NCI-H2081 (cell line): ENCODE data around the gene HBA1.
A peak's percentile ranks its signal among the peaks of the same experiment; 100 is the strongest.
"Not testable (repeated sequence)": the region's sequence is repeated elsewhere in the genome, so short reads cannot be mapped to it uniquely, and the experiment has no call there.

ENCODE experiments used
- DNase-seq, 2 experiments: peaks; one replicate each; lab custom pipeline; 2025; lab: John Stamatoyannopoulos, UW

The HBA1 gene

GRCh38 chr16:159136-159849 is 17.2 kb upstream of the HBA1 start:
- no peak for DNase-seq

- not testable (repeated sequence) for DNase-seq
Measured at GRCh38 chr16:160242-160641, 16.2 kb upstream of the HBA1 start.

DNA sequence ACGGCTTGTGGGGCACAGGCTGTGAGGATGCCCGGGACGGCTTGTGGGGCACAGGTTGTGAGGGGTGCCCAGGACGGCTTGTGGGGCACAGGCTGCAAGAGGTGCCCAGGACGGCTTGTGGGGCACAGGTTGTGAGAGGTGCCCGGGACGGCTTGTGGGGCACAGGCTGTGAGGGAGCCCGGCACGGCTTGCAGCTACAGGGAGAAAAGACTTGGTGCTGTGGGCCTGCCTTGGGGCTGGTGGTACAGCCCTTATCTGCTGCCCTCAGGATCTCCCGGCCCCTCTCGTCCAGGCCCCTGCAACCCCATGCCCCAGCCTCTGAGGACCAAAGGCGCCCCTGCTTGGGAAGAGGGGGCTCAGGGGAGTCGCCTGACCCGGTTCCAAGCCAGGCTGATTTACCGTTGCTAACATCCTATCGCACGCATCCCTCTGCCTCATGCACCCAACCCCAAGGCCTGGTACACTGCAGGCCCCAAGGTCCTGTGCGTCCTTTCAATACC is 15.7 kb upstream of the HBA1 start:
- DNase-seq = no peak

- no peak for DNase-seq
Measured at GRCh38 chr16:162271-162991, 14.0 kb upstream of the HBA1 start.

DNA sequence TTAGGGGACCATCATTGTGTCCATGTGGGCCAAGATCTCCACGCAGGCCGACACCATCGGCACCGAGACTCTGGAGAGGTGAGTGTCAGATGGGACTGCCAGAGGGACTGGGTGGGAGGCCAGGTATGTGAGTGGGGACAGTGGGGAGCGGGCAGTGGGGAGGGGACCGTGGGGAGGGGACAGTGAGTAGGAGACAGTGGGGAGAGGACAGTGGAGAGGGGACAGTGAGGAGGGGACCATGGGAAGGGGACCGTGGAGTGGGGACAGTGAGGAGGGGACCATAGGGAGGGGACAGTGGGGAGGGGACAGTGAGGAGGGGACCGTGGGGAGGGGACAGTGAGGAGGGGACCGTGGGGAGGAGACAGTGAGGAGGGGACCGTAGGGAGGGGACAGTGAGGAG is 13.3 kb upstream of the HBA1 start:
- DNase-seq = not testable (repeated sequence)

GRCh38 chr16:163696-164095 is 12.8 kb upstream of the HBA1 start:
- DNase-seq = not testable (repeated sequence)

DNA sequence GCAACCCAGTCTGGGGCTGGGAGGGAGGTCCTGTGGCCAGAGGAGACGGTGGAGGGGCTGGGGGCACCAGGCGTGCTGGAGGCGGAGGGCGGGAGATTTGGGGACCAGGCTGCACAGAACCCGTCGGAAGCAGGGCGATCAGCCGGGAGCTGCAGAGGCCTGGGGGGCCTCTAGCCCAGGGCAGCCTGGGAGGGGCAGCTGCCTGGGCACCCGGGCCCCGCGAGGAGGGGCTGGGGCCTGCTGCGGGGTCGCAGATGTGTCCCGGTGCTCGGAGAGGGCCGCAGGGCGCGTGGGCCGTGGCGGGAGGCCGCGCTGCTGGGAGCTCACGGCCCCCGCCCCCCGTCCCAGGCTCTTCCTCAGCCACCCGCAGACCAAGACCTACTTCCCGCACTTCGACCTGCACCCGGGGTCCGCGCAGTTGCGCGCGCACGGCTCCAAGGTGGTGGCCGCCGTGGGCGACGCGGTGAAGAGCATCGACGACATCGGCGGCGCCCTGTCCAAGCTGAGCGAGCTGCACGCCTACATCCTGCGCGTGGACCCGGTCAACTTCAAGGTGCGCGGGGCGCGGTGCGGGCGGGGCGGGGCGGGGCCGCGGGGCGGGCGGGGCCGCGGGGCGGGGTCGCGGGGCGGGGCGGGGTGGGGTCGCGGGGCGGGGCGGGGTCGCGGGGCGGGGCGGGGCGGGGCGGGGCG is 12.2 kb upstream of the HBA1 start:
- DNase-seq = not testable (repeated sequence)

DNA sequence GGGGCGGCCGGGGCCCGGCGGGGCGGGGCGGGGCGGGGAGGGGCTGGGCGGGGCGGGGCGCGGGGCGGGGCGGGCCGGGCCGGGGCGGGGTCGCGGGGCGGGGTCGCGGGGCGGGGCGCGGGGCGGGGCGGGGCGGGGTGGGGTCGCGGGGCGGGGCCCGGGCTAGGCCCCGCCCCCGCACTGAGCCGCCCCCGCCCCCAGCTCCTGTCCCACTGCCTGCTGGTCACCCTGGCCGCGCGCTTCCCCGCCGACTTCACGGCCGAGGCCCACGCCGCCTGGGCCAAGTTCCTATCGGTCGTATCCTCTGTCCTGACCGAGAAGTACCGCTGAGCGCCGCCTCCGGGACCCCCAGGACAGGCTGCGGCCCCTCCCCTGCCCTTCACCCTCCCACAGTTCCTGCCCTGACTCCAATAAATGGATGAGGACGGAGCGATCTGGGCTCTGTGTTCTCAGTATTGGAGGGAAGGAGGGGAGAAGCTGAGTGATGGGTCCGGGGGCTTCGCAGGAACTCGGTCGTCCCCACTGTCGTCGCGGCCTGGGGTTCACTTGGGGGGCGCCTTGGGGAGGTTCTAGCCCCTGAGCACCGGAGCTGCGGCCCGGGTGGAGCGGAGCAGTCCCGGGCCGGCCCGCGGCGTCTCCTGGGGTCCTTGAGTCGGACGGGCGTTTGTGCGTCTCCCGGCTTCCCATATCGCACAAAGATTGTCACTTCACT is 11.5 kb upstream of the HBA1 start:
- no peak for DNase-seq

GRCh38 chr16:165539-166374 is 10.7 kb upstream of the HBA1 start, which contains the start of gene HBM:
TSS of gene HBM (plus strand) at chr16:165978. CDS start at chr16:165998, 20 bp downstream.
- DNase-seq = no peak

DNA sequence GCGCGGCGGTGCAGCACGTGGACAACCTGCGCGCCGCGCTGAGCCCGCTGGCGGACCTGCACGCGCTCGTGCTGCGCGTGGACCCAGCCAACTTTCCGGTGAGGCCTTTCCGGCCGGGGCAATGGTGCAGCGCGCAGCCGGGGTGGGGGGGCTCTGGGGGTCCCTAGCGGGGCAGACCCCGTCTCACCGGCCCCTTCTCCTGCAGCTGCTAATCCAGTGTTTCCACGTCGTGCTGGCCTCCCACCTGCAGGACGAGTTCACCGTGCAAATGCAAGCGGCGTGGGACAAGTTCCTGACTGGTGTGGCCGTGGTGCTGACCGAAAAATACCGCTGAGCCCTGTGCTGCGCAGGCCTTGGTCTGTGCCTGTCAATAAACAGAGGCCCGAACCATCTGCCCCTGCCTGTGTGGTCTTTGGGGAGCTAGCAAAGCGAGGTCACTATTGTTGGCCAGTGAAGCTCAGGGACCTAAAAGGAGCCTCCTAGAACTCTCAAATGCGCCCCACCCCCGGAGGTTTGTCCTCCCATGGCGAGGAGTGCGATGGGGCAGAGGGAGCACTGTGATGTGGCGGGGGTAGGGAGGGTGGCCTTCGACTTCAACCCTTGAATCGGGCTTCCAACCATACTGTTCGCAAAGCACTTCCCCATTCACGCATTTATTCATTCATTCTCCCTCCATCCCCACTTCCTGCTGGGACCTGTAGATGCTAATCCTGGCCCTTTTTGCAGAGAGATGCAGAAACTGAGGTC is 9.9 kb upstream of the HBA1 start:
- DNase-seq = no peak

DNA sequence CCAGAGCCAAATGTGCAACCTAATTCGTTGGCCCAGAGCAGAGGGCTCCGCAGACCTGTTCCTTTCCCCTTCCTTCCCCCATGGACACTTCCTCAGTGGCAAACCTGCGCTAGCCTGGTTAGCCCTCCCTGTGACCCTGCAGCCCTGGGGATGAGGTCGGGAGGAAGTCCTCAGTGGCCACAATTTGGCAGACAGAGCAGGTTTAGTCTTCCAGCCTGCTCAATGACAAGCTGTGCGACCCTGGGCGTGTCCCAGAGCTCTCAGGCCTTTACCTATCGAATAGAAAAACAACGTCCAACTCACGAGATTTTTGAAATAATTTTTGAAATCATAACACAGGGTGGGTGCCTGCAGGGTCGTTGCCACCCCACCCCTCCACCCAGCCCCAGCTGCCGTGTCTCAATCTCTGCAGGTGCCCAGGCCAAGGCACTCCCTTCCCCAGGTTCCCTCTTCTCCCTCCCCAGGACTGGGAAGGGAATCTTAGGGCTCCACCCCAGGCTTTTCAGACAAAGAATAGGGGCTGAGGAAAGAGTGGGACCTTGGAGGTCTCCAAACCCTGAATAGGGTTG is 9.3 kb upstream of the HBA1 start:
- no peak for DNase-seq

DNA sequence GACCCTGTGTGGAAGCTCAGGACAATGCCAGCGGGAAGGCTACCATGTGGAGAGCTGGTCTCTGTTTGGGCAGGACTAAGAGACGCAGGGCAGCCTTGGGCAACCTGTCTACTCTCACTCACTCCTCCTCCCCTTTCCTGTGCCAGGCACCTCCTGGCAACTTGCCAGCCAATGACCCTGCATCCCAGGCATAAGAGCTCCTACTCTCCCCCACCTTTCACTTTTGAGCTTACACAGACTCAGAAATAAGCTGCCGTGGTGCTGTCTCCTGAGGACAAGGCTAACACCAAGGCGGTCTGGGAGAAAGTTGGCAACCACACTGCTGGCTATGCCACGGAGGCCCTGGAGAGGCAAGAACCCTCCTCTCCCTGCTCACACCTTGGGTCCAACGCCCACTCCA is 8.1 kb upstream of the HBA1 start:
- peak in 1 of 2 experiments; percentile 10 for DNase-seq

DNA sequence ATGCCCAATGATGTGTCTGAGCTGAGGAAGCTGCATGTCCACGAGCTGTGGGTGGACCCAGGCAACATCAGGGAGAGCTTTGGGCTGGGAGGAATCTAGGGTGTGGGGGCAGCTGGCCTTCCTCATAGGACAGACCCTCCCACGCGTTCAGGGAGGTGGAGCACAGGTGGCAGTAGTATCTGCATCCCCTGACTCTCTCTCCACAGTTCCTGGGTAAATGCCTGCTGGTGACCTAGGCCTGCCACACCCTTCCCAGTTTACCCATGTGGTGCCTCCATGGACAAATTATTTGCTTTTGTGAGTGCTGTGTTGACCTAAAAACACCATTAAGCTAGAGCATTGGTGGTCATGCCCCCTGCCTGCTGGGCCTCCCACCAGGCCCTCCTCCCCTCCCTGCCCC is 7.5 kb upstream of the HBA1 start:
- no peak for DNase-seq

DNA sequence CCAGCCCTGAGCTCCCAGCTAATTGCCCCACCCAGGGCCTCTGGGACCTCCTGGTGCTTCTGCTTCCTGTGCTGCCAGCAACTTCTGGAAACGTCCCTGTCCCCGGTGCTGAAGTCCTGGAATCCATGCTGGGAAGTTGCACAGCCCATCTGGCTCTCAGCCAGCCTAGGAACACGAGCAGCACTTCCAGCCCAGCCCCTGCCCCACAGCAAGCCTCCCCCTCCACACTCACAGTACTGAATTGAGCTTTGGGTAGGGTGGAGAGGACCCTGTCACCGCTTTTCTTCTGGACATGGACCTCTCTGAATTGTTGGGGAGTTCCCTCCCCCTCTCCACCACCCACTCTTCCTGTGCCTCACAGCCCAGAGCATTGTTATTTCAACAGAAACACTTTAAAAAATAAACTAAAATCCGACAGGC is 6.4 kb upstream of the HBA1 start:
- DNase-seq = not testable (repeated sequence)

DNA sequence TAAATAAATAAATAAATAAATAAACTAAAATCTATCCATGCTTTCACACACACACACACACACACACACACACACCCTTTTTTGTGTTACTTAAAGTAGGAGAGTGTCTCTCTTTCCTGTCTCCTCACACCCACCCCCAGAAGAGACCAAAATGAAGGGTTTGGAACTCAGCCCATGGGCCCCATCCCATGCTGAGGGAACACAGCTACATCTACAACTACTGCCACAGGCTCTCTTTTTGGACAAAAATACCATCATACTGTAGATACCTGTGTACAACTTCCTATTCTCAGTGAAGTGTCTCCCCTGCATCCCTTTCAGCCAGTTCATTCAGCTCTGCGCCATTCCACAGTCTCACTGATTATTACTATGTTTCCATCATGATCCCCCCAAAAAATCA is 5.7 kb upstream of the HBA1 start:
- no peak for DNase-seq

DNA sequence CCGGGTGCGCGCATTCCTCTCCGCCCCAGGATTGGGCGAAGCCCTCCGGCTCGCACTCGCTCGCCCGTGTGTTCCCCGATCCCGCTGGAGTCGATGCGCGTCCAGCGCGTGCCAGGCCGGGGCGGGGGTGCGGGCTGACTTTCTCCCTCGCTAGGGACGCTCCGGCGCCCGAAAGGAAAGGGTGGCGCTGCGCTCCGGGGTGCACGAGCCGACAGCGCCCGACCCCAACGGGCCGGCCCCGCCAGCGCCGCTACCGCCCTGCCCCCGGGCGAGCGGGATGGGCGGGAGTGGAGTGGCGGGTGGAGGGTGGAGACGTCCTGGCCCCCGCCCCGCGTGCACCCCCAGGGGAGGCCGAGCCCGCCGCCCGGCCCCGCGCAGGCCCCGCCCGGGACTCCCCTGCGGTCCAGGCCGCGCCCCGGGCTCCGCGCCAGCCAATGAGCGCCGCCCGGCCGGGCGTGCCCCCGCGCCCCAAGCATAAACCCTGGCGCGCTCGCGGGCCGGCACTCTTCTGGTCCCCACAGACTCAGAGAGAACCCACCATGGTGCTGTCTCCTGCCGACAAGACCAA is 4.0 kb upstream of the HBA1 start, which contains the start of gene HBA2:
Gene HBA2 (plus strand): TSS at position 503 of the 568 bp plus-strand sequence. CDS start 37 bp downstream, at position 540.
- not testable (repeated sequence) for DNase-seq

GRCh38 chr16:173211-173854 is 3.1 kb upstream of the HBA1 start:
- not testable (repeated sequence) for DNase-seq

DNA sequence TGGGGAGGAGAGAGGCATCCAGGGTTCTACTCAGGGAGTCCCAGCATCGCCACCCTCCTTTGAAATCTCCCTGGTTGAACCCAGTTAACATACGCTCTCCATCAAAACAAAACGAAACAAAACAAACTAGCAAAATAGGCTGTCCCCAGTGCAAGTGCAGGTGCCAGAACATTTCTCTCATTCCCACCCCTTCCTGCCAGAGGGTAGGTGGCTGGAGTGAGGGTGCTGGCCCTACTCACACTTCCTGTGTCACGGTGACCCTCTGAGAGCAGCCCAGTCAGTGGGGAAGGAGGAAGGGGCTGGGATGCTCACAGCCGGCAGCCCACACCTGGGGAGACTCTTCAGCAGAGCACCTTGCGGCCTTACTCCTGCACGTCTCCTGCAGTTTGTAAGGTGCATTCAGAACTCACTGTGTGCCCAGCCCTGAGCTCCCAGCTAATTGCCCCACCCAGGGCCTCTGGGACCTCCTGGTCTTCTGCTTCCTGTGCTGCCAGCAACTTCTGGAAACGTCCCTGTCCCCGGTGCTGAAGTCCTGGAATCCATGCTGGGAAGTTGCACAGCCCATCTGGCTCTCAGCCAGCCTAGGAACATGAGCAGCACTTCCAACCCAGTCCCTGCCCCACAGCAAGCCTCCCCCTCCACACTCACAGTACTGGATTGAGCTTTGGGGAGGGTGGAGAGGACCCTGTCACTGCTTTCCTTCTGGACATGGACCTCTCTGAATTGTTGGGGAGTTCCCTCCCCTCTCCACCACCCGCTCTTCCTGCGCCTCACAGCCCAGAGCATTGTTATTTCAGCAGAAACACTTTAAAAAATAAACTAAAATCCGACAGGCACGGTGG is 2.3 kb upstream of the HBA1 start:
- peak in 1 of 2 experiments; percentile 19 for DNase-seq
